22Rv1 (cell line): ENCODE data around the gene PDZD7.

ENCODE experiments used
- CTCF ChIP-seq: fragments of 450-650 bp; IDR thresholded peaks from 2 replicates; pipeline ENCODE4 v1.5.1; 2017; ENCODE audit warnings: mild to moderate bottlenecking
- ZFX ChIP-seq: fragments of 450-650 bp; IDR thresholded peaks from 2 replicates; pipeline ENCODE4 v1.6.1; 2017; ENCODE audit warnings: antibody characterized with exemption, borderline replicate concordance

GRCh38 chr10:101022967-101023705 lies 7.8 kb downstream of the PDZD7 start:
- TF ChIP-seq CTCF (no peak), ZFX (no peak)
